Activated CD8-positive, alpha-beta memory T cell treated with anti-CD3 and anti-CD28 coated beads for 1 hour (primary cell): ENCODE data around the gene DESI2.

Experiments used
- DNase-seq, 2 donors: peaks; one replicate each; pipeline ENCODE4 v3.0.0-alpha.2; 2020; ENCODE audit warnings: low read depth in 1 of 2; ENCODE audit errors: extremely low read depth in 1 of 2

DESI2 gene

DNA sequence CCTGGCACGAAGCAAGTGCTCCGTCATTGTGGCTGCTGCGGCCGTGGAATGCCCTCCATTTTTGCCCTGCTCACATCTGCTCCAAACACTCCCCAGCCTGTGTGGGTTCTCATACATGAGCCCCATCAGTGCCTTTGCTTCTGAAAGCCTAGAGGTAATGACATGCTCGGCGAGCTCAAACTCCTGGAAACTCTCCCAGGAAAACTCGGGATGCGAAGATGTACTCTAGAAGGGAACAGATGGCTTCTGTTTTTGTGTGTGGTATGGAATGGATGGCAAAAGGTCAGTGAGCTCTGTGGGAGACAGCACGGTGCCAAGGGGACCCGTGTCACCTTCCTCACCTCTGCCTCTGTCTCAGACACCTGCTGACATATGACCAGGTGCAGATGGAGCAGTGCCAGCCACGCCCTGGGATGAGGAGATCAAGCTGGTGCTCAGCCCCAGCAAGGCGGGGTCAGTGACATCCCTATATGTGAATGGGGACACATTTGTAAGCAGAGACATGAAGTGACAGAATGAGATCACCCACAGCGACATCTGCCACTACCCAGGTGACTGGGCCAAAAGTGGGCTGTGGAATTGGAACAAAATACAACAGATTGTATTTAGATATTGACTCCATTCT lies 98.5 kb downstream of the DESI2 start:
- no peak for DNase-seq

DNA sequence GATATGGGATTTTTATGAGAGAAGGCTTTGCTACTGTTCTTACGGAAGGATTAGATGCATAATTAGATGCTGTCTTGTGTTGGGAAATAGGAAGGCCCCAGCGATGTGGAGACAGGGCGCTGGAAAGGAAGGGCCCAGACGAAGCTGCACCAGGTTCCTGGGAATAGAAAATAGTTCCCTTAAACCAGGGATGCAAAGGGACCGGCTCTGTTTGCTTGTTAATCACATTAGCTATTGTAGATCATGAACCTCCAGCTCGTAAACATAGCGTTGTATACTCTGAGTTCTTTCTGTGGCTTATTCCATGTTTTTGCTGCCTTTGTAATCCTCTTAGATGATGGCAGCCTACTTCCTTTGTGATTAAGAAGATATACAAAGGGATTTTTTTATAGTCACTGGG lies 102.7 kb downstream of the DESI2 start:
- DNase-seq = no peak

DNA sequence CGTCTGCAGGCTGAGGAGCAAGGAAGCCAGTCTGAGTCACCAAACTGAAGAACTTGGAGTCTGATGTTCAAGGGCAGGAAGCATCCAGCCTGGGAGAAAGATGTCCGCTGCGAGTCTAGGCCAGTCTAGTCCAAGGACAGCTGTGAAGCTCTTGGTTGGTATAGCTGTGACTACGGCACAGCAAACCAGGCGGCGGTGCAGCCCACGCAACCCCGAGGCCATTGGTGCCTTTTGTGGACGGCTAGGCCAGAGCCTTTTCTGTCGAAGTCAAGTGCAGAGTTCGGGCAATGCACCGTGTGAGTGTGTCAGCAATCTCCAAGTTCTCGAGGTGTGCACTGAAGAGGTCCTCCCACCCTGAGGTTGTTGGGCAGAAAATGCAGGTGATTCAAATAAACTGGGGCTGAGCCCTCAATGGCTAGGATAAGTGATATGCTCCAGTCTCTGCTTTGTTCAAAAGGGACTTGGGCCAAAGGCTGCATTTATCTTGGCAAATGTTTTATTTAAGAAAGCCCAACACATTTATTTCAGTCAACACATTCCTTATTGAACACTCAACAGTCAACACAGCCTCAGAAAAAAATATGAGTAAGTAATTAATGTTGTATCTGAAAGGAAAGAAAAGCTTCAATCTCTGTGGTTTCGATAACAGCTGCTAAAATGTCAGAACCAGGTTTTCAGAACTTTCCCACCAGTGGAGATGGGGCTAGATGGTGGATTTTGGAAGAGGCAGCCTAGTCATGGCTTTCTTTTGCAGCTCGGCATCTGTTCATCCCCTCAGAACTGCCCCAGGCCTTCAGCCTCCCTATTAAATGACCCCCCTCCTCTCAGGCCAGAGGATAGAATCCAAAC lies 104.4 kb downstream of the DESI2 start:
- no peak for DNase-seq
